8988T (cell line): ENCODE measurements around the gene FBXO27.
A peak's percentile ranks its signal among the peaks of the same experiment; 100 is the strongest.
"Not testable (repeated sequence)": the region's sequence is repeated elsewhere in the genome, so short reads cannot be mapped to it uniquely, and the experiment has no call there.

Source experiments
- DNase-seq: peaks from one replicate; pipeline ENCODE4 v3.0.0; 2011

FBXO27 gene

GRCh38 chr19:39037194-39037593 is 4.8 kb upstream of the FBXO27 start:
- no peak for DNase-seq

GRCh38 chr19:39036581-39036980 is 4.2 kb upstream of the FBXO27 start:
- no peak for DNase-seq

GRCh38 chr19:39031368-39032062 is 834 bp downstream of the FBXO27 start:
- DNase-seq = peak; percentile 100

GRCh38 chr19:39030854-39031367 is 1.4 kb downstream of the FBXO27 start:
- no peak for DNase-seq

- no peak for DNase-seq
These were observed 7.3 kb downstream of the FBXO27 start for GRCh38 chr19:39024875-39025641.

- DNase-seq = no peak
These were observed 11.3 kb downstream of the FBXO27 start for GRCh38 chr19:39021063-39021462.

GRCh38 chr19:39017646-39018045 is 14.7 kb downstream of the FBXO27 start:
- DNase-seq = no peak

- no peak for DNase-seq
These were observed 15.3 kb downstream of the FBXO27 start for GRCh38 chr19:39017026-39017425.

GRCh38 chr19:39014037-39014436 is 18.3 kb downstream of the FBXO27 start:
- DNase-seq = no peak

GRCh38 chr19:39009001-39009400 is 23.3 kb downstream of the FBXO27 start:
- no peak for DNase-seq

- no peak for DNase-seq
These were observed 24.2 kb downstream of the FBXO27 start for GRCh38 chr19:39008137-39008536.

GRCh38 chr19:39007096-39007495 is 25.3 kb downstream of the FBXO27 start:
- no peak for DNase-seq

GRCh38 chr19:39004403-39004802 is 27.9 kb downstream of the FBXO27 start:
- DNase-seq = no peak

GRCh38 chr19:39003796-39004195 is 28.6 kb downstream of the FBXO27 start:
- no peak for DNase-seq

GRCh38 chr19:39003188-39003587 is 29.2 kb downstream of the FBXO27 start:
- DNase-seq = no peak

- DNase-seq = no peak
These were observed 31.3 kb downstream of the FBXO27 start for GRCh38 chr19:39001041-39001440.

GRCh38 chr19:38997576-38997975 is 34.8 kb downstream of the FBXO27 start:
- not testable (repeated sequence) for DNase-seq

- DNase-seq = no peak
These were observed 39.1 kb downstream of the FBXO27 start for GRCh38 chr19:38993271-38993670.

- DNase-seq = no peak
These were observed 41.2 kb downstream of the FBXO27 start for GRCh38 chr19:38990949-38991697.

- not testable (repeated sequence) for DNase-seq
These were observed 42.7 kb downstream of the FBXO27 start for GRCh38 chr19:38989614-38990013.

- DNase-seq = no peak
These were observed 43.2 kb downstream of the FBXO27 start for GRCh38 chr19:38989066-38989605.

- not testable (repeated sequence) for DNase-seq
These were observed 43.7 kb downstream of the FBXO27 start for GRCh38 chr19:38988627-38989026.

- DNase-seq = not testable (repeated sequence)
These were observed 44.6 kb downstream of the FBXO27 start for GRCh38 chr19:38987745-38988144.
